Epithelial cell of esophagus (primary cell): ENCODE measurements around the gene VPS37B.
"Not testable (repeated sequence)": the region's sequence is repeated elsewhere in the genome, so short reads cannot be mapped to it uniquely, and the experiment has no call there.

Experiments used
- DNase-seq: peaks from one replicate; pipeline ENCODE4 v3.0.0; 2010; ENCODE audit warnings: low read depth
- H3K4me3 ChIP-seq: 2 replicates; pipeline ENCODE4 v1.5.1; 2011; ENCODE audit warnings: mild to moderate bottlenecking, low read length, control low read depth
- TF ChIP-seq, protein P1 (sequence below): IDR thresholded peaks from 2 replicates; pipeline ENCODE4 v1.5.1; 2011; ENCODE audit warnings: low read depth, mild to moderate bottlenecking, low read length, control low read depth, inconsistent platforms; ENCODE audit not compliant: insufficient read depth; ENCODE audit errors: missing control alignments

Gene VPS37B

DNA sequence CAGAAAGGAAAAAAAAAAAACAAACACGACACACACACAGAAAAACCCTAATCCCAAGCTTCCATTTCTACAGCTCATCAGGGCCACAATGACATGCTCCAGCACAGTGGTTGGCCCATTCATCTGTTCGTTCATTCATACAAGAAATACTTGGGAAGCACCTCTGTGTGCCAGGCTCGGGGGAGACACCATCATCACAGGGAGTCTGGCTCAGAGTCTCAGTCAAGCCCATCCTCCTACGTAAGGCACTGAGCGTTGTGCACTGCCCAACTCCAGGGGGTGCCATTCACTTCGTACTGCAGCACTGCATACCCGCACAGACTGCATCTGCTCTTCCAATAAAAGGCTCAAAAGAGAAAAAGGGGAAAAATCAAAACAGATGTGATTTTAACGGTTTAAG lies 15.3 kb downstream of the VPS37B start:
- DNase-seq: no peak
- TF ChIP-seq, protein P1, sequence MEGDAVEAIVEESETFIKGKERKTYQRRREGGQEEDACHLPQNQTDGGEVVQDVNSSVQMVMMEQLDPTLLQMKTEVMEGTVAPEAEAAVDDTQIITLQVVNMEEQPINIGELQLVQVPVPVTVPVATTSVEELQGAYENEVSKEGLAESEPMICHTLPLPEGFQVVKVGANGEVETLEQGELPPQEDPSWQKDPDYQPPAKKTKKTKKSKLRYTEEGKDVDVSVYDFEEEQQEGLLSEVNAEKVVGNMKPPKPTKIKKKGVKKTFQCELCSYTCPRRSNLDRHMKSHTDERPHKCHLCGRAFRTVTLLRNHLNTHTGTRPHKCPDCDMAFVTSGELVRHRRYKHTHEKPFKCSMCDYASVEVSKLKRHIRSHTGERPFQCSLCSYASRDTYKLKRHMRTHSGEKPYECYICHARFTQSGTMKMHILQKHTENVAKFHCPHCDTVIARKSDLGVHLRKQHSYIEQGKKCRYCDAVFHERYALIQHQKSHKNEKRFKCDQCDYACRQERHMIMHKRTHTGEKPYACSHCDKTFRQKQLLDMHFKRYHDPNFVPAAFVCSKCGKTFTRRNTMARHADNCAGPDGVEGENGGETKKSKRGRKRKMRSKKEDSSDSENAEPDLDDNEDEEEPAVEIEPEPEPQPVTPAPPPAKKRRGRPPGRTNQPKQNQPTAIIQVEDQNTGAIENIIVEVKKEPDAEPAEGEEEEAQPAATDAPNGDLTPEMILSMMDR: peak; percentile 44
- no peak overlapping the region for H3K4me3 ChIP-seq

DNA sequence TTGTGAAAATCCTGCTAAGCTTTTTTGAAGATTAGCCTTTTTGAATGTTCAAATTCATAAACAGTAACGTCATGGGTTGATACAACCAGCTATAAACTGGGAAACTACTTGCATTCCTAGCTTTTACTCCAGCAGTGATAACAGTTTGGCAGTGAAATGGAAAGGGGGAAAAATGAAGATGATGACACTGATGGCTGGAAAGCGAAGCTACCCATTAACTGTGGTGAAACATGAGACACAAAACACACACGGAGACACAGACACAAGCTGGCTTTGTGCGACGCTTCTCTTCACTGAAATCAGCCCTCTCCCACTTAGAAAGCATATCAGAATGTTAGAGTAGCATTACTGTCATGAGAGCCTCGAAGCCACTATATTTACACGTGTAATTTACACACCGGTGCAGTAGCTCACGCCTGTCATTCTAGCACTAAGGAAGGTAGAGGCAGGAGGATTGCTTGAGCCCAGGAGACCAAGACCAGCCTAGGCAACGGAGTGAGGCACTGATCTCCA lies 15.7 kb downstream of the VPS37B start:
- DNase-seq: no peak

DNA sequence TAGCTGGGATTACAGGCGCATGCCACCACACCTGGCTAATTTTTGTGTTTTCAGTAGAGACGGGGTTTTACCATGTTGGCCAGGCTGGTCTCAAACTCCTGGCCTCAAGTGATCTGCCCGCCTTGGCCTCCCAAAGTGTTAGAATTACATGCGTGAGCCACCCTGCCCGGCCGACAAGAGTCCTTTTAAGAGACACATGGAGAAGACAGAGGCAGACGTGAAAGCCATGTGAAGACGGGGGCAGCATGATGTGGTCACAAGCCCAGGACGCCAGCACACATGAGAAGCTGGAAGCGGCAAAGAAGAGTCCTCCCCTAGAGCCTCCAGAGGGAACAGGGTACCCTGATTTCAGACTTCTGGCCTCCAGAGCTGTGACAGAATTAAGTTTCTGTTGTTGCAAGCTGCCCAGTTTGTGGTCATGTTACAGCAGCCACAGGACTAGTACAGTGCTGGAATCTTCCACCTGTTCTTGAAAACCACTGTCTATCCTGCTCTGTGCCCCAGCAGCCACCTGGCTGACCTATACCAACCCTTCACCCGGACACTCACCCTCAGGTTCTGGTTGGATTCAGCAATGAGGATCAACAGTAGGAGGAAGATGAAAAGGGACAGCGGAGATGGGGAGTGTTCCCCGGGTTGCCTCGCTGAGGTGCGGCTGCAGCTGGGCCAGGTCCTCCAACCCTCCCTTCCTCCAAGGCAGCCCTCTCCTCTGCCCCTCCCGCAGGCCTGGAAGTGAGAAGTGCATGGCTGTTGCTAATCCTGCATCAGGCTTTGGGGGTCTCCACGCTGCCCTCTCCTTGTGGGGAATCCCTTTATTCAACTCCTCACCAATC lies 16.9 kb downstream of the VPS37B start:
- no peak for DNase-seq
- H3K4me3 ChIP-seq: no peak overlapping the region
- TF ChIP-seq, protein P1: no peak

More for the DNA sequence above, 15.7 kb downstream of the VPS37B start:
- H3K4me3 ChIP-seq: no peak overlapping the region
- TF ChIP-seq, protein P1: no peak

DNA sequence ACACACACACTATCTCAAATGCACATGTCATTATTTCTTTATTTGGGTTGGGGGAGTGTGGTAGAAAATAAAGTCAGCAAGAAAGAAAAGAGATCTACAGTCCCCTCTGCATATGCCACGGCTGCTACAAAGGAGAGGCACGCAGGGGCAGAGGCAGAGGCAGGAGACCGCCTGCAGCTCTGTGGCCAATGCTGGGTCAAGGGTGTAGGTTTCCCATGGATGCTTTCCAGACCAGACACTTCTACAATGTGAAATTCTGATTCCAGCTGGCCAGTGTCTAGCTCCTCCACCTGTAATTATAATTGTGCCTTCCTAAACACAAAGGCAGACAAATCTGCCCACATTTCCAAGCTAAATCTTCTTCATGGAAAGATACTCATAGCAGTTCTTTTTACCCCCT lies 19.2 kb downstream of the VPS37B start:
- H3K4me3 ChIP-seq: no peak overlapping the region
- TF ChIP-seq, protein P1: no peak
- no peak for DNase-seq

DNA sequence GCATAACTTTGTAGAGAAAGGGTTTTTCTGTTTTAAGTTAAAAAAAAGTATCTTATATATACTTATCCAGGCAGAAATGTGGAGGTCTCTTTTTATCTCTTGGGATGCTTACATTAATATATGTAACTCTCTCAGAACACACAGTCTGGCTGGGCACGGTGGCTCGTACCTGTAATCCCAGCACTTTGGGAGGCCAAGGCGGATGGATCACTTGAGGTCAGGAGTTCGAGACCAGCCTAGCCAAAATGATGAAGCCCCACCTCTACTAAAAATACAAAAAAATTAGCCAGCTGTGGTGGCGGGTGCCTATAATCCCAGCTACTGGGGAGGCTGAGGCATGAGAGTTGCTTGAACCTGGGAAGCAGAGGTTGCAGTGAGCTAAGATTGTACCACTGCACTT lies 19.6 kb downstream of the VPS37B start:
- DNase-seq, H3K4me3 ChIP-seq: not testable (repeated sequence)

DNA sequence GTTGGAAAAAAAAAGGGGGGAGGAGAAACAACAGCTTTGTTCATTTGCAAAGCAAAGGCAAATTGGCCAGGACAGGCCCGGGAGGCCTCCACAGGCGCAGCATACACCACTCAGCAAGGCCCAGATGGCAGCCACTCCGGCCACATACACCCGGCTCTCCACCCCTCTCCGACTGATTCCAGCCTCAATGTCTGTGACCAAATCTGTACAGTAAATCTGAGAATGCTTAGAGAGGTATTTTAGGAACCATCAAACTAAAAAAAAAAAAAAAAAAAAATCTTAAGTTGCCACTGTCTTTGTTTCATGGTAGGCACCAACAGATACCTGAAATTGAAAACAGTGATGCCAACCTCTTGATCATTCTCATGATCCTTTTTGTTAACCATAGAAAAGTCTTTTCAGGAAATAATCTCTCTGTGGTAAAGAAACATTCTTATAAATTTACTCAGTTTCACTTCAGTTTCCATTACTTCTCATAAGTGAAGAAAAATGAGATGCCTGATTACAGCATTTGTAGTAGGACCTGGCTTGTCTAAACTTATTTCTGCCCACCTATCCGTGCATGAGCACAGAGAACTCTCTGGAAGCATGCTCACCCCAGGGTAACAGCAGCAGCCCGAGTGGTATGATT lies 20.2 kb downstream of the VPS37B start:
- DNase-seq: no peak
- no peak overlapping the region for H3K4me3 ChIP-seq
- TF ChIP-seq, protein P1: no peak

DNA sequence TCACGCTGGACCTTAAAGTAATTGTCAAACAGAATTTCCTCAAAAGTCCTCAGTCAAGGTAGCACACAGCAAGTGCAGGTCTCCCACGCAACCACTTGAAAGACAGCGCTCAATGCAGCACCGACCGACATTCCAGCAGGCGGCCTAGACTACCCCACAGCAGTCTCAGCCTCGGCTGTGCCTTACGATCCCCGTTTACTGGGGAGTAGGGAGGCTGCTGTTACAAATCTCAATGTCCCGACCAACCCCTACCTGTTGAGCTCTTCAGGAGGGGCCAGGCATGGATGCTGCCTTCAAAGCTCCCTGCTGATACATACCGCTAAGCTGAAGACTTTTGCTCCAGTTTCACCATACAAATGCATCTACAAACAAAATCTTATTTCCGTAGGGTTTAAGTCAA lies 21.8 kb downstream of the VPS37B start:
- TF ChIP-seq, protein P1: no peak
- no peak for DNase-seq
- H3K4me3 ChIP-seq: no peak overlapping the region
